ENCODE results near the gene CAB39L.

DNA sequence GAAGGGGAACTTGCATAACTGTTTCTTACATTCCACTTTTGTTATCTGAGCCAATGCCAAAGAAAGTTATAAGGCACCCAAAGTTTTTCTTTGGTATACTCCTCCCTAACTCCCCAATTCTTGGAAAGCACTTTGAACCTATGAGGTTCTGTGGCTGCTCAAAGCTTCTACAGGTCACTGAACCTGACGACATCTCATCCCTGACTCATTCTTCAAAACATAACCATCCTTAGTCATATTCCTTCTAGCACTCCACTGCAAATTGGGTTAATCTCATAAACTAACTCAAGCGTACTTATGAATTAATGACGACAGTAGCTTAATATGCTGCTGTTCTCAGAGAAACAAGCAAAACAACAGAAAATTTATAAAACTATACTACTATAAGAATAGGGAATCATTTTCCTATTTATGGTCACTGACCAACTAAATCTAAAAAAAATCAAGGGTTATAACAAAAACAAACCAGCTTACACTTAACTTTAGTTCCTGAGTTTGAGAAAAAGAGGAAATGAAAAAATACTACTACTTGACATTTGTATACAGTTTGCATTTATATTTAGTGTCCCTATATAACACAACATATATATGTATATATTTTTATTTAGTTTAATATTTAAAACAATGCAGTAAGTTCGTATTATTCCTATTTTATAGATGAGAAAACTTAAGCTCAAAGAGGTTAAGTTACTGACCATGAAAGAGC is 69.1 kb downstream of the CAB39L start:
- no peak for TF ChIP-seq EZH2 (IDR thresholded peaks at IDR 0.05; ENCODE audit: borderline replicate concordance, low read depth, low read length, severe bottlenecking)
- TF ChIP-seq, protein P1, sequence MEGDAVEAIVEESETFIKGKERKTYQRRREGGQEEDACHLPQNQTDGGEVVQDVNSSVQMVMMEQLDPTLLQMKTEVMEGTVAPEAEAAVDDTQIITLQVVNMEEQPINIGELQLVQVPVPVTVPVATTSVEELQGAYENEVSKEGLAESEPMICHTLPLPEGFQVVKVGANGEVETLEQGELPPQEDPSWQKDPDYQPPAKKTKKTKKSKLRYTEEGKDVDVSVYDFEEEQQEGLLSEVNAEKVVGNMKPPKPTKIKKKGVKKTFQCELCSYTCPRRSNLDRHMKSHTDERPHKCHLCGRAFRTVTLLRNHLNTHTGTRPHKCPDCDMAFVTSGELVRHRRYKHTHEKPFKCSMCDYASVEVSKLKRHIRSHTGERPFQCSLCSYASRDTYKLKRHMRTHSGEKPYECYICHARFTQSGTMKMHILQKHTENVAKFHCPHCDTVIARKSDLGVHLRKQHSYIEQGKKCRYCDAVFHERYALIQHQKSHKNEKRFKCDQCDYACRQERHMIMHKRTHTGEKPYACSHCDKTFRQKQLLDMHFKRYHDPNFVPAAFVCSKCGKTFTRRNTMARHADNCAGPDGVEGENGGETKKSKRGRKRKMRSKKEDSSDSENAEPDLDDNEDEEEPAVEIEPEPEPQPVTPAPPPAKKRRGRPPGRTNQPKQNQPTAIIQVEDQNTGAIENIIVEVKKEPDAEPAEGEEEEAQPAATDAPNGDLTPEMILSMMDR (IDR thresholded peaks at IDR 0.05; ENCODE audit: extremely low read depth in 1 of 2, insufficient read depth in 1 of 2, low read depth in 1 of 2, low read length in 2 of 2): no peak

All from endothelial cell of umbilical vein (primary cell).